ENCODE data around the gene CABCOCO1.
"Not testable (repeated sequence)": the region's sequence is repeated elsewhere in the genome, so short reads cannot be mapped to it uniquely, and the experiment has no call there.

The CABCOCO1 gene

GRCh38 chr10:61733358-61733940 lies 70.7 kb downstream of the CABCOCO1 start:
- in situ Hi-C loops (cut with MboI; ENCODE audit: low pct_unique_long_range_greater_than_20kb, low sequenced_read_pairs, unreplicated experiment): no loop called here
- TF ChIP-seq CTCF (IDR thresholded peaks at IDR 0.05; ENCODE audit: extremely low read depth, insufficient read depth, missing control alignments): peak; percentile 51
- DNase-seq (ENCODE audit: low spot score): peak; percentile 9

GRCh38 chr10:61735882-61736281 lies 73.2 kb downstream of the CABCOCO1 start:
- in situ Hi-C loops (cut with MboI; ENCODE audit: low pct_unique_long_range_greater_than_20kb, low sequenced_read_pairs, unreplicated experiment): no loop called here
- TF ChIP-seq CTCF (IDR thresholded peaks at IDR 0.05; ENCODE audit: extremely low read depth, insufficient read depth, missing control alignments): no peak
- DNase-seq (ENCODE audit: low spot score): no peak

GRCh38 chr10:61737455-61737854 lies 74.7 kb downstream of the CABCOCO1 start:
- in situ Hi-C loops (cut with MboI; ENCODE audit: low pct_unique_long_range_greater_than_20kb, low sequenced_read_pairs, unreplicated experiment); DNase-seq (ENCODE audit: low spot score): not testable (repeated sequence)

GRCh38 chr10:61742812-61743211 lies 80.1 kb downstream of the CABCOCO1 start:
- TF ChIP-seq CTCF (IDR thresholded peaks at IDR 0.05; ENCODE audit: extremely low read depth, insufficient read depth, missing control alignments): no peak
- in situ Hi-C loops (cut with MboI; ENCODE audit: low pct_unique_long_range_greater_than_20kb, low sequenced_read_pairs, unreplicated experiment): no loop called here
- DNase-seq (ENCODE audit: low spot score): no peak

- in situ Hi-C loops (cut with MboI; ENCODE audit: low pct_unique_long_range_greater_than_20kb, low sequenced_read_pairs, unreplicated experiment): no loop called here
- DNase-seq (ENCODE audit: low spot score): no peak
- peak; percentile 10 for TF ChIP-seq CTCF (IDR thresholded peaks at IDR 0.05; ENCODE audit: extremely low read depth, insufficient read depth, missing control alignments)
These were observed 81.7 kb downstream of the CABCOCO1 start for GRCh38 chr10:61744469-61744868.

- DNase-seq (ENCODE audit: low spot score): no peak
- TF ChIP-seq CTCF (IDR thresholded peaks at IDR 0.05; ENCODE audit: extremely low read depth, insufficient read depth, missing control alignments): no peak
- in situ Hi-C loops (cut with MboI; ENCODE audit: low pct_unique_long_range_greater_than_20kb, low sequenced_read_pairs, unreplicated experiment): no loop called here
These were observed 83.6 kb downstream of the CABCOCO1 start for GRCh38 chr10:61746377-61746776.

GRCh38 chr10:61747307-61747706 lies 84.6 kb downstream of the CABCOCO1 start:
- in situ Hi-C loops (cut with MboI; ENCODE audit: low pct_unique_long_range_greater_than_20kb, low sequenced_read_pairs, unreplicated experiment): no loop called here
- no peak for TF ChIP-seq CTCF (IDR thresholded peaks at IDR 0.05; ENCODE audit: extremely low read depth, insufficient read depth, missing control alignments)
- DNase-seq (ENCODE audit: low spot score): no peak

Measured in GM13977 (cell line).